Type B pancreatic cell (in vitro differentiated cells): ENCODE measurements around the gene WFDC1. TPM values are rescaled to one million over a fixed set of nuclear protein-coding genes. Genes with fewer than 3 reads are reported as not detected.

Experiments
- DNase-seq: peaks from one replicate; pipeline ENCODE4 v3.0.0; 2021; ENCODE audit warnings: mixed read lengths; ENCODE audit not compliant: unreplicated experiment; ENCODE audit errors: extremely low spot score
- H3K27ac Mint-ChIP-seq: 2 replicates; pipeline ENCODE4 v1.8.0; 2021; ENCODE audit warnings: mild to moderate bottlenecking, mixed read lengths
- H3K27me3 Mint-ChIP-seq: 2 replicates; pipeline ENCODE4 v1.8.0; 2021; ENCODE audit warnings: mixed read lengths
- H3K36me3 Mint-ChIP-seq: 2 replicates; pipeline ENCODE4 v1.8.0; 2021; ENCODE audit warnings: mixed read lengths
- H3K4me1 Mint-ChIP-seq: one replicate; pipeline ENCODE4 v1.8.0; 2021; ENCODE audit warnings: mixed read lengths; ENCODE audit not compliant: unreplicated experiment
- H3K4me3 Mint-ChIP-seq: 2 replicates; pipeline ENCODE4 v1.8.0; 2021; ENCODE audit warnings: mild to moderate bottlenecking, mixed read lengths
- H3K9me3 Mint-ChIP-seq: 2 replicates; pipeline ENCODE4 v1.8.0; 2021; ENCODE audit warnings: mixed read lengths
- total RNA-seq: library from RNA; stranded (reverse); gene quantifications from 2 replicates; pipeline ENCODE4 v1.2.1, GENCODE V29; 2021; ENCODE audit warnings: low replicate concordance
- TF ChIP-seq, protein P1 (sequence below): fragments of 200-600 bp; sonication (generic); conservative IDR thresholded peaks from 2 replicates; pipeline ENCODE4 v1.5.0; 2021; ENCODE audit warnings: antibody characterized with exemption, mild to moderate bottlenecking

The WFDC1 gene
- total RNA-seq, 1 donor from 2014 or later, result 2.0 TPM

DNA sequence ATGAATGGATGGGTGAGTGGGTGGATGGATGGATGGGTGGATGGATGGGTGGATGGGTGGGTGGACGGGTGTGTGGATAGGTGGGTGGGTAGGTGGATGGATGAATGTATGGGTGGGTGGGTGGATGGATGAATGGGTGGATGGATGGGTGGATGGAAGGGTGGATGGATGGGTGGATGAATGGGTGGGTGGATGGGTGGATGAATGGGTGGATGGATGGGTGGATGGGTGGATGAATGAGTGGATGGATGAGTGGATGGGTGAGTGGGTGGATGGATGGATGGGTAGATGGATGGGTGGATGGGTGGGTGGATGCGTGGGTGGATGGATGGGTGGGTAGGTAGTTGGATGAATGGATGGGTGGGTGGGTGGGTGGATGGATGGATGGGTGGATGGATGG is 60.5 kb downstream of the WFDC1 start:
- Mint-ChIP-seq H3K36me3 (no peaks in the 10 kb centered on the region), H3K4me1 (peaks cover 23% of the 10 kb centered on the region), H3K27ac (no peak overlapping the region), H3K9me3 (no peaks in the 10 kb centered on the region), H3K27me3 (peaks cover 6% of the 10 kb centered on the region), H3K4me3 (no peak overlapping the region)
- no peak for DNase-seq
- TF ChIP-seq, protein P1, sequence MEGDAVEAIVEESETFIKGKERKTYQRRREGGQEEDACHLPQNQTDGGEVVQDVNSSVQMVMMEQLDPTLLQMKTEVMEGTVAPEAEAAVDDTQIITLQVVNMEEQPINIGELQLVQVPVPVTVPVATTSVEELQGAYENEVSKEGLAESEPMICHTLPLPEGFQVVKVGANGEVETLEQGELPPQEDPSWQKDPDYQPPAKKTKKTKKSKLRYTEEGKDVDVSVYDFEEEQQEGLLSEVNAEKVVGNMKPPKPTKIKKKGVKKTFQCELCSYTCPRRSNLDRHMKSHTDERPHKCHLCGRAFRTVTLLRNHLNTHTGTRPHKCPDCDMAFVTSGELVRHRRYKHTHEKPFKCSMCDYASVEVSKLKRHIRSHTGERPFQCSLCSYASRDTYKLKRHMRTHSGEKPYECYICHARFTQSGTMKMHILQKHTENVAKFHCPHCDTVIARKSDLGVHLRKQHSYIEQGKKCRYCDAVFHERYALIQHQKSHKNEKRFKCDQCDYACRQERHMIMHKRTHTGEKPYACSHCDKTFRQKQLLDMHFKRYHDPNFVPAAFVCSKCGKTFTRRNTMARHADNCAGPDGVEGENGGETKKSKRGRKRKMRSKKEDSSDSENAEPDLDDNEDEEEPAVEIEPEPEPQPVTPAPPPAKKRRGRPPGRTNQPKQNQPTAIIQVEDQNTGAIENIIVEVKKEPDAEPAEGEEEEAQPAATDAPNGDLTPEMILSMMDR, result no peak

GRCh38 chr16:84356176-84356575 is 61.5 kb downstream of the WFDC1 start:
- H3K27ac Mint-ChIP-seq, result no peak overlapping the region
- no peak for DNase-seq
- TF ChIP-seq, protein P1, result no peak
- H3K4me1 Mint-ChIP-seq, result peaks cover 32% of the 10 kb centered on the region
- H3K9me3 Mint-ChIP-seq, result no peaks in the 10 kb centered on the region
- no peaks in the 10 kb centered on the region for H3K36me3 Mint-ChIP-seq
- no peak overlapping the region for H3K4me3 Mint-ChIP-seq
- H3K27me3 Mint-ChIP-seq, result peaks cover 6% of the 10 kb centered on the region

DNA sequence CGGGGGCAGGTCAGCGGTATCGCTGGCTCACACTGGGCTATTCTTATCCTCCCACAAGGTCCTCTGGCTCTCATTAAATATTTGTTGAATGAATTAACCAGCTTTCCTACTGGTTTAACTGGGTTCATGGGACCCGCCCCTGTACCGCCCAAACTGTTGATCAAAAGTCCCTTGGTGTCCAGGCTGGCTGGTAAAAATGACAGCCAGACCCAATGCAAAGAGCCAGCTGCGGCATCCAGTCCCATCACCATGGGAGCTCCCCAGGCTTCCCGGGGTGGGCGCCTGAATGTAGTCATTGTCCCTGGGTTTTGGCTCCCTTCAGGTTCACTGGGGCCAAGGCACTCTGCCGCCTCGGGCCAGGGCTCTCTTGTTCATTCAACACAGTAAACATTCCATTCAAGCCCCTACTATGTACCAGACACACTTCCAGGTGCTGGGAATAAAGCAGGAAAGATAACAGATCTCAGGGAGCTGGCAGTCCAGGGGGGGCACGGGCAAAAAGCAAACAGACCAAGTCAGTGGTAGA is 62.0 kb downstream of the WFDC1 start:
- H3K4me3 Mint-ChIP-seq, result no peak overlapping the region
- no peak for DNase-seq

DNA sequence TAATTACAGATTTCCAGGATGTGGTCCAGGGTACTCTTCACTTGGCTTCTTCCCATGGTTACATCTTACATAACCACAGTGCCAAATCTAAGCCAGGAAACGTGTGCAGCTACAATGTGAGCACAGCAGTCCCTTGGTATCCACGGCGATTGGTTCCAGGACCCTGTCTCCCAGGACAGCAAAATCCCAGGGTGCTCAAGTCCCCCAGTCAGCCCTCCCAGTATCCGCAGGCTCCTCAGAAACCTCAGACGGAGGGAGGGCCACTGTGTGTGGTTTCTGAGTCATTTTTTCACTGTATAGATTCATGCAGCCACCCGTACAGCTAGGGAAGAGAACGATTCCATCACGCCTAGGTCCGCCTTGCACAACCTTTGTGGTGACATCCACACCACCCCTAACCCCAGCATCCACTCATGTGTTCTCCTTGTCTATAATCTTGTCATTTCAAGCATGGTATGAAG is 62.5 kb downstream of the WFDC1 start:
- TF ChIP-seq, protein P1, result no peak
- Mint-ChIP-seq H3K27ac (no peak overlapping the region), H3K36me3 (no peaks in the 10 kb centered on the region), H3K9me3 (no peaks in the 10 kb centered on the region), H3K4me3 (no peak overlapping the region), H3K4me1 (peaks cover 34% of the 10 kb centered on the region), H3K27me3 (peaks cover 6% of the 10 kb centered on the region)
- DNase-seq, result no peak

More for the DNA sequence above, 62.0 kb downstream of the WFDC1 start:
- no peaks in the 10 kb centered on the region for H3K9me3 Mint-ChIP-seq
- peaks cover 6% of the 10 kb centered on the region for H3K27me3 Mint-ChIP-seq
- H3K4me1 Mint-ChIP-seq, result peaks cover 32% of the 10 kb centered on the region
- TF ChIP-seq, protein P1, result no peak
- H3K36me3 Mint-ChIP-seq, result no peaks in the 10 kb centered on the region
- no peak overlapping the region for H3K27ac Mint-ChIP-seq

GRCh38 chr16:84358601-84359295 is 64.1 kb downstream of the WFDC1 start:
- no peak overlapping the region for H3K4me3 Mint-ChIP-seq
- H3K36me3 Mint-ChIP-seq, result no peaks in the 10 kb centered on the region
- H3K4me1 Mint-ChIP-seq, result peaks cover 37% of the 10 kb centered on the region
- H3K27me3 Mint-ChIP-seq, result peaks cover 6% of the 10 kb centered on the region
- no peak for DNase-seq
- no peaks in the 10 kb centered on the region for H3K9me3 Mint-ChIP-seq
- TF ChIP-seq, protein P1, result no peak
- no peak overlapping the region for H3K27ac Mint-ChIP-seq
